ENCODE measurements around the gene MOK.

DNA sequence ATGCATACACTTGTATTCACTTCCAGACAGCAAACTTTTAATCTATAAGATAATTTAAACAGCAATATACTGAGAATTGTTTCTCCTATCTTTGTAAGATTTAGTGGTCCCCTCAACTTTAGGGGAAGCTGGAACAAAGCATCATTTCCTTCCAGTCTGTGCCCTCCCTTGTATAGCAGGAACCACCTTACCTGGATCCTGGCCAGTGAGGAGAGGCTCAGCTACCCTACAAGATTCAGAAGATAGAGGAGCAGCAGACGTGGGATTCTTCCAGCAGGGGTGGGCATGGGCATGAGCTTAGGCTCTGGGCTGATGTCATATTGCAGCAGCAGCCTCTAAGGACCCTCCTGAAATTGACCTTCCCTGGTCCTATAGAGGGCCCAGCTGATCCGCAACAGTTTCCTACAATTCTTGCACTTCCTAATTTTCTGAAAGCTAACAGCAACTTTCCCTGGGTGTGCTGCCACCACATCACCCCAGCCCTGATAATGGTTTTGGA lies 21.3 kb downstream of the MOK start:
- TF ChIP-seq POLR2A (IDR thresholded peaks at IDR 0.05; ENCODE audit: low read length): no peak
- TF ChIP-seq GATA1 (IDR thresholded peaks at IDR 0.05; ENCODE audit: low read depth, low read length): no peak
